Measurements from ENCODE around the gene MSRB3.

MSRB3 gene

DNA sequence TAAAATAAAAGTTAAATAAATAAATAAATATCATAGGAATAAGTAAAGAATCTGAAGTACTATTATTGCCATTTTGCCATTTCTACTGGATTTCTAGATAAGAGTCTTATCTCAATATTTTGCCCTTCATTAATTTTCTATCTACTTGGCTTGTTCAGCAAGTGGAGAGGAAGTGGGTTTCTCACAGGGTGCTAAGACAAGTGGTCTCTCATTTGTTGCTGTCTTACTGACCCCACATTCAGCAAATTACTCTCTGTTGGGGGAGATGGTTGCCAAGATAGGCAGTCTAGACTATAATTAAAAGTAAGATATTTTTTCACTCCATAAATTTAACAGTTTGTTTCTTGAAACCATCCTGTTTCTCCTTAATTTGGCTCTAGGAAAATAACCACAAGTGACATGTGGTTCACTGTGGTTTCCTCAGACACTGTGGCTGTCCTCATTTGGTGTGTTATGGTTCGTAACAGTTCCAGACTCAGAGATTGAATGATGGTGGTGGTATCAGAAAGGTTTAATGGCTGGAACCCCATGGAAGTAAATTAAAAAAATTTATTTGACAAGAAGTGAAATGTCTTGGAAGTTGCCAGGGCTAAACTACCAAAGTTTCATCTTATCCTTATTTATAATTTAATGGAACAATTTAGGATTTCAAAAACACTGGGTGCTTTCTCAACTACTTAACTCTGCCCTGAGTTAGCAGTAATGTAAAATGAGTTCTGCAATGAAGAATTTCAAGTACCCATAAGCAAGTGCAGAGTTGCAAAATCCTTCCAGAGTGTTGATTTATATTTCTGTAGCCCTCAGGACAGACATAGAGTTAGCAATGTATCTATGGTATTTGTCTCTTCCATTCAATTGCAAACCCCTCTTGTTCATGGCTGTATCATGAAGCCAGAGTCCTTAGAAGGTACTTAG lies 214.8 kb downstream of the MSRB3 start:
- no peak overlapping the region for H3K4me3 ChIP-seq (ENCODE audit: low read depth, low read length)
- H3K27ac ChIP-seq (ENCODE audit: low read depth, low read length): no peak overlapping the region
- H3K4me1 ChIP-seq (ENCODE audit: control insufficient read depth, insufficient read depth, low read length, unreplicated experiment): peaks cover 54% of the 10 kb centered on the region
- H2AFZ ChIP-seq (ENCODE audit: low read length, unreplicated experiment): no peak overlapping the region
- no peaks in the 10 kb centered on the region for H3K36me3 ChIP-seq (ENCODE audit: insufficient read depth, low read length)
- no peaks in the 10 kb centered on the region for H3K79me2 ChIP-seq (ENCODE audit: control insufficient read depth, insufficient read depth, low read length, unreplicated experiment)
- H3K27me3 ChIP-seq (ENCODE audit: insufficient read depth, low read length): no peaks in the 10 kb centered on the region

DNA sequence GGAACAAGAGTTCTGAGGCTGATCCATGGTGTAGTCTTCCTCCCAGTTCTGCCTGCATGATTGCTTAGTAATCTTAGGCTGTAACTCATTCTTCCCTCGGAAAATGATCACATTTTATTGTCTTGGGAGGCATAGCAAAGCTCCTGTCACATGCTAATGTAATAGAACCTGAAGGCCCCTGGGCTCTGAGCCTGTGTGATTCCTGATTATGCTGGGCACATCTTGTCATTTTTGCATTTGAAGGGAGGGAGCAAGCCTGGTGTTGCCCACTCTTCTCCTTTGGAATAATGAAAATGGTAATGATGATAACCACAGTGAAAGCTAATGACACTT lies 215.4 kb downstream of the MSRB3 start:
- H3K4me1 ChIP-seq (ENCODE audit: control insufficient read depth, insufficient read depth, low read length, unreplicated experiment): peaks cover 54% of the 10 kb centered on the region
- H2AFZ ChIP-seq (ENCODE audit: low read length, unreplicated experiment): no peak overlapping the region
- H3K79me2 ChIP-seq (ENCODE audit: control insufficient read depth, insufficient read depth, low read length, unreplicated experiment): no peaks in the 10 kb centered on the region
- H3K4me3 ChIP-seq (ENCODE audit: low read depth, low read length): no peak overlapping the region
- no peaks in the 10 kb centered on the region for H3K36me3 ChIP-seq (ENCODE audit: insufficient read depth, low read length)
- H3K27me3 ChIP-seq (ENCODE audit: insufficient read depth, low read length): no peaks in the 10 kb centered on the region
- no peak overlapping the region for H3K27ac ChIP-seq (ENCODE audit: low read depth, low read length)

DNA sequence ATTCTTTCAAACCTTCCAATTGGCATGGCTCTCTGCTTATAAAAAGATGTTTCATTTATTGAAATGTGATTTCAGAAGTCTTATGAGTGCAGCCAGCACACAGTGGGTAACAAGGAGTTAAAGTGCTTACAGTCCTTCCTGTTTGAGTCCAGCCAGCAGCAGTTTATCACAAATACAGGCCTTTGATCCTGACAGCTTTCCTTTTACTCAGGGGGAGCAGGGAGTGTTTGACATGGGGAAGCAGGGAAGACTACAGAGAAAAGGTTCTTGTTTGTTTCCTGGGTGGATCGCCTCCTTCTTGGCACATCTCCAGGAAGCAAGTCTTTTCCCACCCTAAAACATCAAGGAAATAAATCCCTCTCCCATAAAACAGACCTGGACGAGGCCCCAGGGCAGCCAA lies 216.1 kb downstream of the MSRB3 start:
- Histone ChIP-seq H3K4me1 (ENCODE audit: control insufficient read depth, insufficient read depth, low read length, unreplicated experiment) (peaks cover 54% of the 10 kb centered on the region), H3K4me3 (ENCODE audit: low read depth, low read length) (no peak overlapping the region), H2AFZ (ENCODE audit: low read length, unreplicated experiment) (no peak overlapping the region), H3K27me3 (ENCODE audit: insufficient read depth, low read length) (no peaks in the 10 kb centered on the region), H3K36me3 (ENCODE audit: insufficient read depth, low read length) (no peaks in the 10 kb centered on the region), H3K27ac (ENCODE audit: low read depth, low read length) (no peak overlapping the region), H3K79me2 (ENCODE audit: control insufficient read depth, insufficient read depth, low read length, unreplicated experiment) (no peaks in the 10 kb centered on the region)

DNA sequence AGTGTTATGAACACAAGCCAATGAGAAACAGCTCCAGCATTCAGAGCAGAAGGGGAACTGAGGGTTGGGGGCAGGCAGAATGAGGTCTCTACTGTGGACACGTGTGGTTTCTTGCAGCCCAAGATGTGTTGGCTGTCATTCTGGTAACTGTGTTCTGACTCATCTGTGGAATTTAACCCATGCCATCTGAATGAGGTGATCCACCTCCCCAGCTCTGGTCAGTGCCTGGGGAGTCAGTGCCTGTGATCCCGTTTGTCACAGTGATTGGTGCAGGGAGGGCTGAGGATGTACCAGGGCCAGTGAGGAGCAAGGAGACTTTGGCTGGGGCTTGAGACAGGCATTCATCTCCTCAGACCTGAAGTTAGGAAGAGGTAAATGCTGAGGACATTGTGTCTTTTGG lies 216.8 kb downstream of the MSRB3 start:
- Histone ChIP-seq H3K4me1 (ENCODE audit: control insufficient read depth, insufficient read depth, low read length, unreplicated experiment) (peaks cover 54% of the 10 kb centered on the region), H3K27ac (ENCODE audit: low read depth, low read length) (peak overlapping the region; percentile 8; the same call in 1 of the 2 replicates), H2AFZ (ENCODE audit: low read length, unreplicated experiment) (no peak overlapping the region)

GRCh38 chr12:65496617-65497016 lies 218.1 kb downstream of the MSRB3 start:
- H3K79me2 ChIP-seq (ENCODE audit: control insufficient read depth, insufficient read depth, low read length, unreplicated experiment): no peaks in the 10 kb centered on the region
- no peak overlapping the region for H2AFZ ChIP-seq (ENCODE audit: low read length, unreplicated experiment)
- H3K27me3 ChIP-seq (ENCODE audit: insufficient read depth, low read length): no peaks in the 10 kb centered on the region
- H3K27ac ChIP-seq (ENCODE audit: low read depth, low read length): no peak overlapping the region
- H3K4me3 ChIP-seq (ENCODE audit: low read depth, low read length): no peak overlapping the region
- peaks cover 63% of the 10 kb centered on the region for H3K4me1 ChIP-seq (ENCODE audit: control insufficient read depth, insufficient read depth, low read length, unreplicated experiment)
- H3K36me3 ChIP-seq (ENCODE audit: insufficient read depth, low read length): no peaks in the 10 kb centered on the region

More for the DNA sequence above, 216.8 kb downstream of the MSRB3 start:
- H3K27me3 ChIP-seq (ENCODE audit: insufficient read depth, low read length): no peaks in the 10 kb centered on the region
- H3K4me3 ChIP-seq (ENCODE audit: low read depth, low read length): no peak overlapping the region
- H3K36me3 ChIP-seq (ENCODE audit: insufficient read depth, low read length): no peaks in the 10 kb centered on the region
- H3K79me2 ChIP-seq (ENCODE audit: control insufficient read depth, insufficient read depth, low read length, unreplicated experiment): no peaks in the 10 kb centered on the region

- H3K36me3 ChIP-seq (ENCODE audit: insufficient read depth, low read length): no peaks in the 10 kb centered on the region
- H3K27ac ChIP-seq (ENCODE audit: low read depth, low read length): peak overlapping the region; percentile 33
- no peaks in the 10 kb centered on the region for H3K79me2 ChIP-seq (ENCODE audit: control insufficient read depth, insufficient read depth, low read length, unreplicated experiment)
- peaks cover 65% of the 10 kb centered on the region for H3K4me1 ChIP-seq (ENCODE audit: control insufficient read depth, insufficient read depth, low read length, unreplicated experiment)
- H3K4me3 ChIP-seq (ENCODE audit: low read depth, low read length): no peak overlapping the region
- no peaks in the 10 kb centered on the region for H3K27me3 ChIP-seq (ENCODE audit: insufficient read depth, low read length)
- no peak overlapping the region for H2AFZ ChIP-seq (ENCODE audit: low read length, unreplicated experiment)
Observed at GRCh38 chr12:65497660-65498059, 219.2 kb downstream of the MSRB3 start.

- no peaks in the 10 kb centered on the region for H3K36me3 ChIP-seq (ENCODE audit: insufficient read depth, low read length)
- peaks cover 58% of the 10 kb centered on the region for H3K4me1 ChIP-seq (ENCODE audit: control insufficient read depth, insufficient read depth, low read length, unreplicated experiment)
- no peak overlapping the region for H3K27ac ChIP-seq (ENCODE audit: low read depth, low read length)
Observed at GRCh38 chr12:65499167-65499566, 220.7 kb downstream of the MSRB3 start.

GRCh38 chr12:65500091-65500900 lies 221.8 kb downstream of the MSRB3 start:
- H3K36me3 ChIP-seq (ENCODE audit: insufficient read depth, low read length): no peaks in the 10 kb centered on the region
- H3K27me3 ChIP-seq (ENCODE audit: insufficient read depth, low read length): no peaks in the 10 kb centered on the region
- H3K27ac ChIP-seq (ENCODE audit: low read depth, low read length): peak overlapping the region; percentile 21
- peaks cover 47% of the 10 kb centered on the region for H3K4me1 ChIP-seq (ENCODE audit: control insufficient read depth, insufficient read depth, low read length, unreplicated experiment)
- H2AFZ ChIP-seq (ENCODE audit: low read length, unreplicated experiment): no peak overlapping the region
- no peaks in the 10 kb centered on the region for H3K79me2 ChIP-seq (ENCODE audit: control insufficient read depth, insufficient read depth, low read length, unreplicated experiment)
- H3K4me3 ChIP-seq (ENCODE audit: low read depth, low read length): peak overlapping the region; percentile 14; the same call in 1 of the 2 replicates

More at GRCh38 chr12:65499167-65499566, 220.7 kb downstream of the MSRB3 start:
- H3K79me2 ChIP-seq (ENCODE audit: control insufficient read depth, insufficient read depth, low read length, unreplicated experiment): no peaks in the 10 kb centered on the region
- H3K27me3 ChIP-seq (ENCODE audit: insufficient read depth, low read length): no peaks in the 10 kb centered on the region
- no peak overlapping the region for H3K4me3 ChIP-seq (ENCODE audit: low read depth, low read length)
- no peak overlapping the region for H2AFZ ChIP-seq (ENCODE audit: low read length, unreplicated experiment)

GRCh38 chr12:65501093-65501621 lies 222.7 kb downstream of the MSRB3 start:
- no peak overlapping the region for H3K4me3 ChIP-seq (ENCODE audit: low read depth, low read length)
- peaks cover 38% of the 10 kb centered on the region for H3K4me1 ChIP-seq (ENCODE audit: control insufficient read depth, insufficient read depth, low read length, unreplicated experiment)
- H3K36me3 ChIP-seq (ENCODE audit: insufficient read depth, low read length): no peaks in the 10 kb centered on the region
- H3K27me3 ChIP-seq (ENCODE audit: insufficient read depth, low read length): no peaks in the 10 kb centered on the region
- peak overlapping the region; percentile 21; the same call in 1 of the 2 replicates for H3K27ac ChIP-seq (ENCODE audit: low read depth, low read length)
- H3K79me2 ChIP-seq (ENCODE audit: control insufficient read depth, insufficient read depth, low read length, unreplicated experiment): no peaks in the 10 kb centered on the region
- H2AFZ ChIP-seq (ENCODE audit: low read length, unreplicated experiment): no peak overlapping the region

DNA sequence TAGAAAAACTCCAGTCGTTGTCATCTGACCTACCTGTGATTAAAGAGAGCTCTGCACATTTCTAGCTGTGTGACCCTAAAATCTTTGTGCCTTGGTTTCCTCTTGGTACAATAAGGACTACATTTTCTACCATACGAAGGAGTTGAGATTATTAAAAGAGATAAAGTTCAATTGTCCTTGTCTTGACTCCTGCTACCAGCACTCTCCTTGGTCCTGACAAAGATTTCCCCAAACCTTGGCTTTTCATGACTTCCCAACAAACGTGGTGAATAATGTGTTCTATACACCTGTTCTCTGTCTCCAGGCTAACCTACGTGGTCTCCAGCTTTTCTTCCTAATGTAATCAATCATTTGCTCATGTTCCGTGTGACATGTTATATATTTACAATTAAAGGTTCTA lies 223.5 kb downstream of the MSRB3 start:
- no peak overlapping the region for H2AFZ ChIP-seq (ENCODE audit: low read length, unreplicated experiment)
- no peaks in the 10 kb centered on the region for H3K27me3 ChIP-seq (ENCODE audit: insufficient read depth, low read length)
- no peaks in the 10 kb centered on the region for H3K36me3 ChIP-seq (ENCODE audit: insufficient read depth, low read length)
- no peak overlapping the region for H3K4me3 ChIP-seq (ENCODE audit: low read depth, low read length)
- peaks cover 31% of the 10 kb centered on the region for H3K4me1 ChIP-seq (ENCODE audit: control insufficient read depth, insufficient read depth, low read length, unreplicated experiment)
- no peaks in the 10 kb centered on the region for H3K79me2 ChIP-seq (ENCODE audit: control insufficient read depth, insufficient read depth, low read length, unreplicated experiment)
- no peak overlapping the region for H3K27ac ChIP-seq (ENCODE audit: low read depth, low read length)
